BE2C (cell line): ENCODE data around the gene PHACTR3.
"Not testable (repeated sequence)": the region's sequence is repeated elsewhere in the genome, so short reads cannot be mapped to it uniquely, and the experiment has no call there.

ENCODE experiments used
- DNase-seq: peaks from one replicate; pipeline ENCODE4 v3.0.0-alpha.2; 2020
- H3K27me3 ChIP-seq: fragments of 250-450 bp; sonication (Bioruptor Pico); 2 replicates; pipeline ENCODE4 v1.5.1; 2020; ENCODE audit warnings: mild to moderate bottlenecking
- H3K36me3 ChIP-seq: fragments of 250-450 bp; sonication (Bioruptor Pico); 2 replicates; pipeline ENCODE4 v1.5.1; 2020; ENCODE audit warnings: mild to moderate bottlenecking
- H3K4me1 ChIP-seq: fragments of 250-450 bp; sonication (Bioruptor Pico); 2 replicates; pipeline ENCODE4 v1.5.1; 2020
- H3K4me3 ChIP-seq: 2 replicates; pipeline ENCODE4 v1.5.1; 2011; ENCODE audit warnings: low read depth, low read length
- H3K9me3 ChIP-seq: fragments of 250-450 bp; sonication (Bioruptor Pico); 2 replicates; pipeline ENCODE4 v1.5.1; 2020
- TF ChIP-seq, protein P1 (sequence below): IDR thresholded peaks from 2 replicates; pipeline ENCODE4 v1.5.1; 2012; ENCODE audit warnings: mild to moderate bottlenecking, low read depth, low read length

The PHACTR3 gene

DNA sequence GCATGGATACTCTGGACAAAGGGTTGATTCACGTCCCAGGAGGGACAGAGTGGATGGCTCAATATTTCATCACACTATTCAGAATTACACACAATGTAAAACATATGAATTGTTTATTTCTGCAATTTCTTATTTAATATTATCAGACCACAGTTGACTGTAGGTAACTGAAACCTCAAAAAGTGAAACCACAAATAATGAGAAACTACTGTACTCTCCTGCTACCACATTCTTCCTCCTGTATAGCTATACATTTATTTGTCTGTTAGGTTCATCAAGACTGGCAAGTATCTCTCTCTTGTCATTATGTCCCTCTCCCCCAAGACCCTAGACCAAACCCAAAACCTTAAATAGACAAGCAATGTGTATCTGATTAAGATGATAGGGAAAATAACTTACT lies 269.1 kb downstream of the PHACTR3 start:
- no peak overlapping the region for H3K4me3 ChIP-seq
- H3K27me3 ChIP-seq = peaks cover 3% of the 10 kb centered on the region; the same call in 1 of the 2 replicates
- DNase-seq = no peak
- no peaks in the 10 kb centered on the region for H3K4me1 ChIP-seq
- no peaks in the 10 kb centered on the region for H3K36me3 ChIP-seq
- TF ChIP-seq, protein P1, sequence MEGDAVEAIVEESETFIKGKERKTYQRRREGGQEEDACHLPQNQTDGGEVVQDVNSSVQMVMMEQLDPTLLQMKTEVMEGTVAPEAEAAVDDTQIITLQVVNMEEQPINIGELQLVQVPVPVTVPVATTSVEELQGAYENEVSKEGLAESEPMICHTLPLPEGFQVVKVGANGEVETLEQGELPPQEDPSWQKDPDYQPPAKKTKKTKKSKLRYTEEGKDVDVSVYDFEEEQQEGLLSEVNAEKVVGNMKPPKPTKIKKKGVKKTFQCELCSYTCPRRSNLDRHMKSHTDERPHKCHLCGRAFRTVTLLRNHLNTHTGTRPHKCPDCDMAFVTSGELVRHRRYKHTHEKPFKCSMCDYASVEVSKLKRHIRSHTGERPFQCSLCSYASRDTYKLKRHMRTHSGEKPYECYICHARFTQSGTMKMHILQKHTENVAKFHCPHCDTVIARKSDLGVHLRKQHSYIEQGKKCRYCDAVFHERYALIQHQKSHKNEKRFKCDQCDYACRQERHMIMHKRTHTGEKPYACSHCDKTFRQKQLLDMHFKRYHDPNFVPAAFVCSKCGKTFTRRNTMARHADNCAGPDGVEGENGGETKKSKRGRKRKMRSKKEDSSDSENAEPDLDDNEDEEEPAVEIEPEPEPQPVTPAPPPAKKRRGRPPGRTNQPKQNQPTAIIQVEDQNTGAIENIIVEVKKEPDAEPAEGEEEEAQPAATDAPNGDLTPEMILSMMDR = no peak
- H3K9me3 ChIP-seq = no peaks in the 10 kb centered on the region

DNA sequence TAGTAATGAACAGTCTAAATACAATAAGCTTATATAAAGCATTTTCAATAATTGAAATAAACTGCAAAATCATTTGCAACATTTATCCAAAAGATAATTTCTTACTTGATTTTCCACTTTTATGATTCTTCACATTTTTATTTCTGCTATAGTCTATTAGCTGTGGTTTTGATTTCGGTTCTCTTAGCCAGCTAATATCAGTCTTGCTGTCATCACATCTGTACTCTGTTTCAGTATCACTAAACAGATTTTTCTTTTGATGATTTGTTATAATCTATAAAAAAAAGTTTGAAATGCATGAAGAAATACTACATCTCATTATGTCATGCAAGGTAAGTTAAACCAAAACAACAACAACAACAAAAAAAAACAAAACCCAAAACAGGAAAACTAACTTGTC lies 275.9 kb downstream of the PHACTR3 start:
- no peaks in the 10 kb centered on the region for H3K4me1 ChIP-seq
- no peak for DNase-seq
- no peaks in the 10 kb centered on the region for H3K36me3 ChIP-seq
- no peaks in the 10 kb centered on the region for H3K27me3 ChIP-seq
- H3K9me3 ChIP-seq = no peaks in the 10 kb centered on the region
- TF ChIP-seq, protein P1 = no peak
- H3K4me3 ChIP-seq = no peak overlapping the region

DNA sequence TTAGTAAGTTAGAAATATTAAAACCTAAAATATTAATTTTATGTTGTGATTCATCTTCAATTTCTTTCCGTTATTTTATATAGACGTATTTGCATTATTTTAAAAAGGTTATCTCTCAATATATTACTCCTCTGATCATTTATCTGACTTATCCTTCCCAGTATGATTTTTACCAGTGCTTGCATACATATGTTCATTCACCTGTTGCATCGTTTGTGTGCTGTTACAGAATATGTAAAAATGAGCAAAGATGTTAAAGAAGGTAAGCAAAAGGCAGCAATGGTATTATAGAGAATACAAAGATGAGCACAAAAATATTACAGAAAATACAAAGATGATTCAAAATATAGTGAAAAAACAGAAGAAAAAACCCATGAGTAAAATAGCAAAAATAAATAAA lies 280.2 kb downstream of the PHACTR3 start:
- Histone ChIP-seq H3K4me3 (no peak overlapping the region), H3K9me3 (no peaks in the 10 kb centered on the region), H3K36me3 (no peaks in the 10 kb centered on the region), H3K4me1 (no peaks in the 10 kb centered on the region), H3K27me3 (no peaks in the 10 kb centered on the region)
- DNase-seq = no peak
- TF ChIP-seq, protein P1 = no peak

DNA sequence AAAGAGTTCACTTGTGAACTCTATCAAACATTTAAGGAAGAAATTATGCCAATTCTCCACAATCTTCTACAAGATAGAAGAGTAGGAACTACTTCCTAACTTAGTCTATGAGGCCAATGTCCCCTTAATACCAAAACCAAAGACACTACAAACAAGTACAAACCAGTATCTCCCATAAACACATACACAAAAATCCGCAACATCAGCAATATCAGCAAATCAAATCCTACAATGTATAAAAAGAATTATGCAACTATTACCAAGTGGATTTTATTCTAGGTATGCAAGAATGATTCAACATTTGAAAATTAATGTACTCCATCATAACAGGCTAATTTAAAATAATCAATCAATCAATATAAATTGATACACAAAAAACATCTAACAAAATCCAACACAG lies 283.7 kb downstream of the PHACTR3 start:
- no peaks in the 10 kb centered on the region for H3K4me1 ChIP-seq
- no peaks in the 10 kb centered on the region for H3K36me3 ChIP-seq
- no peak overlapping the region for H3K4me3 ChIP-seq
- TF ChIP-seq, protein P1 = no peak
- no peaks in the 10 kb centered on the region for H3K9me3 ChIP-seq
- H3K27me3 ChIP-seq = 0 out of 2 replicates have a peak, but pooled peaks cover 7% of the 10 kb centered on the region
- no peak for DNase-seq

DNA sequence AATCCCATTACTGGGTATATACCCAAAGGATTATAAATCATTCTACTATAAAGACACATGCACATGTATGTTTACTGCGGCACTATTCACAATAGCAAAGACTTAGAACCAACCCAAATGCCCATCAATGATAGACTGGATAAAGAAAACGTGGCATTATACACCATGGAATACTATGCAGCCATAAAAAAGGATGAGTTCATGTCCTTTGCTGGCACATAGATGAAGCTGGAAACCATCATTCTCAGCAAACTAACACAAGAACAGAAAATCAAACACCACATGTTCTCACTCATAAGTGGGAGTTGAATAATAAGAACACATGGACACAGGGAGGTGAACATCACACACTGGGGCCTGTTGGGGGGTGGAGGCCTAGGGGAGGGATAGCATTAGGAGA lies 285.7 kb downstream of the PHACTR3 start:
- not testable (repeated sequence) for H3K27me3 ChIP-seq, H3K36me3 ChIP-seq, H3K9me3 ChIP-seq, H3K4me3 ChIP-seq, DNase-seq, H3K4me1 ChIP-seq

DNA sequence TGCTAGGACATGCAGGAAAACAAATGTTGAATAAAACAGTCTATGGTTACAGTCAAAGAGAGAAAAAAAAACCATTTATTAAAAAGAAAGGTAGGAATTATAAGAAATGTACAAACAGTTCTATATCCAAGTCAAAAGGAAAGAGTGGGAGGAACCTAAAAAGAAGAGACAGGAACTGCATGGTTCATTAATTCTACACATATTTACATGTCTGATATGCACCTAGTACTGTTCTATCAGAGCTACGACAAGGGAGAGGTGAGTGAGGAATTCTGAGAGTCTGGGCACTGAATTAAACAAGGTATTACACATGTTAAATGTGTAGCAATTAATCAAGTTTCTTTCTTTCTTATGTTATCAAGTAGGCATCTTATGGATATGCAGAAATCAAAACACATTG lies 287.2 kb downstream of the PHACTR3 start:
- Histone ChIP-seq H3K36me3 (no peaks in the 10 kb centered on the region), H3K4me3 (no peak overlapping the region), H3K27me3 (0 out of 2 replicates have a peak, but pooled peaks cover 9% of the 10 kb centered on the region), H3K4me1 (no peaks in the 10 kb centered on the region), H3K9me3 (no peaks in the 10 kb centered on the region)
- no peak for DNase-seq
- TF ChIP-seq, protein P1 = no peak

DNA sequence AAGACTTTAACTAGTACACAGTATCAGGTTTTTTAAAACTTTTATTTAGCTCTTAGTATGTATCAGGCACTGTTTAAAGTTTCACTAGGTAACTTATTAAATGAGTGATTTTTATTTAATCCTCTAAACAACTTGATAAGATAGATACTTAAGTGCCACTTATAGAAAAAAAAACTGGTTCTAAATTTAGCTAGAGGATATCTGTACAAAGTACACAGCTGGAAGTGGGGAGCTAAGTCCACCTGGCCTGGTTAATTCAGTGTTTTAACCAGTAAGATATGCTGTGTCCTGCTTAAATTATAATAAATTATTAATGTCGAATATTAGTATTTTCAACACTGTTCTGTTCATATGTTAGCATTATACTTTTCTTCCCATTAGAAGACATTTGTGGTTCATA lies 291.6 kb downstream of the PHACTR3 start:
- Histone ChIP-seq H3K9me3 (no peaks in the 10 kb centered on the region), H3K4me1 (no peaks in the 10 kb centered on the region), H3K4me3 (no peak overlapping the region), H3K27me3 (0 out of 2 replicates have a peak, but pooled peaks cover 9% of the 10 kb centered on the region), H3K36me3 (no peaks in the 10 kb centered on the region)
- TF ChIP-seq, protein P1 = no peak
- no peak for DNase-seq
